Endometrial microvascular endothelial cells (primary cell): ENCODE results near the gene TMEM106A. TPM values are rescaled to one million over a fixed set of nuclear protein-coding genes. Genes with fewer than 3 reads are reported as not detected.
"Not testable (repeated sequence)": the region's sequence is repeated elsewhere in the genome, so short reads cannot be mapped to it uniquely, and the experiment has no call there.

Experiments
- in situ Hi-C: cut with HindIII; loops from 2 replicates; pipeline ENCODE4 v1.10.0; 2017; ENCODE audit warnings: low sequenced_read_pairs, low pct_unique_long_range_greater_than_20kb; ENCODE audit errors: inconsistent ontology term
- total RNA-seq: library from RNA; depleted of rRNA; stranded (reverse); fragments of >200 nt; gene quantifications from one replicate; pipeline ENCODE4 v1.2.3, GENCODE V29; 2015; ENCODE audit errors: inconsistent ontology term

Gene TMEM106A, protein sequence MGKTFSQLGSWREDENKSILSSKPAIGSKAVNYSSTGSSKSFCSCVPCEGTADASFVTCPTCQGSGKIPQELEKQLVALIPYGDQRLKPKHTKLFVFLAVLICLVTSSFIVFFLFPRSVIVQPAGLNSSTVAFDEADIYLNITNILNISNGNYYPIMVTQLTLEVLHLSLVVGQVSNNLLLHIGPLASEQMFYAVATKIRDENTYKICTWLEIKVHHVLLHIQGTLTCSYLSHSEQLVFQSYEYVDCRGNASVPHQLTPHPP
- total RNA-seq, result 6.1 TPM

DNA sequence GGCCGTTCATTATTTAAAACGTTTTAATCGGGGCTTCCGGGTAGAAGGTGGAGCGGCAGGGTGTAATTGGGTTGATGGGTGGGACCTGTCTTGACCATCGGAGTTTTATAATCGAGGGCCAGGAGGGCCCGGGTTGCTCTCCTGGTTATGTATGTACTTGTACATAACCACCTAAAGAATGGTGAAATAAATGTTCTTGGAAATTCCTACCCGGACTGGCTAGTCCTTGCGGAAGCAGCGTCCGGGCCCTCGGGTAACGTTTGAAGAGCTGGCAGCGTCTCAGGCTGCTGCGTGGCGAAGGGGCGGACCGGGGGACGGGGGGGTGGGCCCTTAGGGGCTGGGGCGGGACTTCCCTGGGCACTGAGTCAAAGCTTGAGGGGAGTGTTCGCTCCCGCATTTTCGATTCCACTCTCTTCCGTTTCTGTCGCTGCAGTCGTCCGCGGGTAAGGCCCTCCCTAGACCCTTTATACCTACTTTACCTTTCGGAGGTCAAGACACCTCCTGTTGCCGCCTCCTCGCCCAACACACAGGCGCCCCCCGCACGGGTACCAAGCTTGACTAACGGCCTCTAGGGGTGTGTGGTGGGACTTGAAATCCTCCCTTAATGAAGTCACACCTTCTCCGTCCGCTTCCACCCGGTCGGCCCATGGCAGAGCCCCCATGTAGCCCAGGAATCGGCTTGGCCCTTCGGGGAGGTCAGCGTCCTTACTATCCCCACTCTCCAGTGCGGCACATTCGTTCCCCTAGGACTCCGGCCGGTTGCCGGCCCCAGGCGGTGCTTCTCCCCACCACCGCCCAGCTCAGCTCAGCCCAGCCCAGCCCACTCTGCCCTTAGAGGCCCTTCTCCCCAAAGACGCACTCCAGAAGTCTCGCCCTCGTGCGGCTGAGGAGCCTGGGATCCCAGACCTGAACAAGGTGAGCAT lies at the start of gene TMEM106A:
TSS of gene TMEM106A (plus strand) at position 396 of the 923 bp plus-strand sequence. CDS start 1,167 bp downstream, outside the sequence.
- in situ Hi-C loops, result no loop called here

DNA sequence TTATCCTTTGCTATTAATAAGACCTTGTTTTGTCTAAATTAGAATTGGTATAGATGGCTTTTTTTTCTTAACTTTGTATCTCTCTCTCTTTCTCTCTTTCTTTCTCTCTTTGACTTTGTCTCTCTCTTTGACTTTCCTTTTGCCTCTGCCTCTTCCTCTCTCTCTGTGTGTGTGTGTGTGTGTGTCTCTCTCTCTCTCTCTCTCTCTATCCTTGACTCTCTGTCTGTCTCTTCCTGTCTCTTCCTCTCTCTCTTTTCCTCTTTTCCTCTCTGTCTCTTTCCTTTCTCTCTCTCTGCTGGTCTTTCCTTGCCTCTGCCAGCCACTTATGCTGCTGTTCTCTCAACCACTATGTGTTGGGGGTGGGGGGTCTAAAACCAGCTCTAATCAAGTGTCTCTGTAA lies 45.7 kb upstream of the TMEM106A start:
- in situ Hi-C loops, result not testable (repeated sequence)

DNA sequence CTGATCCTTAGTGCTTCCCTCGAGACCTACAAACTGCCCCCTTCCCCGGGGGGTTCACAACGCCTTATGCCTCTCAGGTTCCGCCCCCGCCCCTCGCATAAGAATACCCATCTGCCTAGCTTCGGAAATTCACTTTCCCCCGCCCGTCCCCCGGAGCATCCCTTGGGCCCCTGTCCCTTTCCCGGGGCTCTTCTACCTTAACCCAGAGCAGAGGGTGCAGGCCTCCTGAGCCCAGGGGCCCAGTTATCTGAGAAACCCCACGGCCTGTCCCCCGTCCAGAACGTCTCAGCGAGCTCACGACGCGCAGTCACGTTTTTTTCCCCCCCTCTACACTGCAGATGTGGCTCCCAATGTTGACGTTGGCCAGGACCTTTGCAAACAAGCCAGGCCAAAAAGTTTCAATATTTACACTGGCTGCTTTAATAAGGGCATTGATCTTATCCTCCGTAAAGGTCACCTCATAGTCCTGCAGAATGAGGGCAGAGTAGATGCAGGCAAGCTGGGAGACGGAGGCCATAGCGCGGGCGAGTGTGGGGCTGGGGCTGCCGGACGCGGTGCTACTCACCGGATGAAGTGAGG lies 42.0 kb upstream of the TMEM106A start:
- in situ Hi-C loops, result no loop called here

DNA sequence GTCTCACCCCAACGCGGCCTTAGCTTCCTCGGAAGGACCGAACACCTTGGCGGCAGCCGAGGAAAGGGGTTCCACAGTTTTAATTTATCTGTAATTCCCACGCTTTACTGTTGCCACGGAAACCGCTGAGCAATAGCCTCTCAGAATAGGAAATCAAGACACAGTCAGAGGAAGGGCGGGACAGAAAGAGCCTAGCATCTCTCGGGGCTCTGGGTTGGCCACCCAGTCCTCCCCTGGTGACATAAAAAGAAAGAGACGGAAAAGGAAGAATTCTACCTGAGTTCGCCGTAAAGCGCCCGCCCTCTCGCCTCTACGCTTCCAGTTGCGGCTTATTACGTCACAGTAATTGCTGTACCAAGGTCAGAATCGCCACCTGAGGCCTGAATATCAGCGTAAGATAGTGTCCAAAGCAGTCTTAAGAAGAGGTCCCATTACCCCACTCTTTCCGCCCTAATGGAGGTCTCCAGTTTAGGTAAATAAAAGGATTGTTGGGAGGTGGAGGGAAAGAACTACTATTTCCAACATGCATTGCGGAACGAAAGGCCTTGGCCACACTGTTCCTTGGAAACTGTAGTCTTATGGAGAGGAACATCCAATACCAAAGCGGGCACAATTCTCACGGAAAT lies 41.4 kb upstream of the TMEM106A start:
- in situ Hi-C loops, result no loop called here

DNA sequence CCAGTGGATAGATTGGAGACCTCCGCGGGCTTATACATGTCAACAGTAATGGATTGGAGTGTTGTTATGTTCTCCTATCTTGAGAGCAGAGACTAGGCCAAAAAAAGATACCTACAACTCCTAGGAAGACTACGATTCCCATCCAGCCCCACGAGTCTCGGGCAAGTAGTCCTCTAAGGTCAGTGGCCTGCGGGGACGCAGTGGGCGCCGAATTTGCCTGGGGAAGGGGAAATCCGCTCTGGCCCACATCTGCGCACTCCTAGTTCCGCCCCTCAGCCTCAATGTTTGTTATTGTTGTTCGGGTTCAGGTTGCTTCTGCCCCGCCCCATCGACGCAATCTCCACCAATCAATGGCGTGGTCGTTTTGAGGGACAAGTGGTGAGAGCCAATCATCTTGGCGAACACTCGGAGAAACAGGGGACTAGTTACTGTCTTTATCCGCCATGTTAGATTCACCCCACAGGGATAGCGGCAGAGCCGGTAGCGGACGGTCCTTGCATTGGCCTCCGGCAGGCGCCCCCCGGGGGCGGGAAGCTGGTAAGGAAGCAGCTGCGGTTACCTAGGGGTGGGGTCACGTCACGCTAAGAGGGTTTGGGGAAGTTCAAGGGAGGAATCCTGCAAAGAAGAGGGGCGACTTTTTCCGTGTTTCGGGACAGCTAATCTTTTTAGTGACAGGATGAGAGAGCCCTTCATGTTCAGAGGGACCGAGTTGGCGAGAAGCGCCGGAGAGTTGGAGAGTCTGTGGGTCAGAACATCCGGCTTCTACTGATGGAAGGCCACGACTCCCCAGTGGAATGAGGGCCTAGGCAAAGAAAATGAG lies 40.7 kb upstream of the TMEM106A start, which contains the start of gene NBR1:
TSS of gene NBR1 (plus strand) at position 449 of the 820 bp plus-strand sequence. CDS start 4,586 bp downstream, outside the sequence.
- in situ Hi-C loops, result no loop called here

DNA sequence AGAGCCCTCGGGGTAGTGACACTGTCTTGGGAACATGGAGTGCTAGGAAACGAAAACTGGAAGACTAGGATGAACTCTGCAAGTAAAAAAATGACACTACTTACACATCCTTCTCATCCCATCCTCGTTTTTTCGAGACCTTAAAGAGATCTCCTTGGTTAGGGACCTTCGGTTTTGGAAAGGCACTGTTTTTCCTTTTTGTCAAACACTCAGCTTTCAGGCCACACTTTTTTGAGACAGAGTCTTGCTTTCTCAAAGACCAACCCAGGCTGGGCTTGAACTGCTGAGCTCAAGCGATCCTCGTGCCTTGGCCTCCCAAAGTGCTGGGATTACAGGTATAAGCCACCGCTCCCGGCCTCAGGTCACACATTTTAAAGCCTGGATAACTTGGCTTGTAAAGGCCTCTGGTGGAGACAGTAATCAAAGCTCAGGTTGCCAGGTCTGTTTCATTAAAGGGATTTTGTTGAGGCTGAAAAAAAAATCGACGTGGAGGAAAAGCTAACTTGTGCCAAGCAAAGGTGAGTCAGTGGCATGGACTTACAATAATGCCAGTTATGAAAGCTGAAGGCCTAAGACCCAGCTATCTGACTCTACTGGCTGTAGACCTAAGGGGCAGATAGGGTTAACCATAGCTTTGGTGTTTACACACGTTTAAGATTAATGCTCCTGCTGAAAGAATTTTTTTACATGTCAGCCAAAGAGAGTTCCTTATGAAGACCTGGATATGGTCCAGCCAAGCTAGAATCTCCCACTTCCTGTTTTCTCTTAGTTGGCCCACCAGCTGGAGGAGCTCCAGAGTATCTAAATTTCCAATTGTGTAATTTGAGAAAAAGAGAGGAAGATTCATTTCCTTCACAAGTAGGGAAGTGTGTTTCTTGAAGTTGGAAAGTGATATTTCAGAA lies 39.8 kb upstream of the TMEM106A start:
- in situ Hi-C loops, result no loop called here

DNA sequence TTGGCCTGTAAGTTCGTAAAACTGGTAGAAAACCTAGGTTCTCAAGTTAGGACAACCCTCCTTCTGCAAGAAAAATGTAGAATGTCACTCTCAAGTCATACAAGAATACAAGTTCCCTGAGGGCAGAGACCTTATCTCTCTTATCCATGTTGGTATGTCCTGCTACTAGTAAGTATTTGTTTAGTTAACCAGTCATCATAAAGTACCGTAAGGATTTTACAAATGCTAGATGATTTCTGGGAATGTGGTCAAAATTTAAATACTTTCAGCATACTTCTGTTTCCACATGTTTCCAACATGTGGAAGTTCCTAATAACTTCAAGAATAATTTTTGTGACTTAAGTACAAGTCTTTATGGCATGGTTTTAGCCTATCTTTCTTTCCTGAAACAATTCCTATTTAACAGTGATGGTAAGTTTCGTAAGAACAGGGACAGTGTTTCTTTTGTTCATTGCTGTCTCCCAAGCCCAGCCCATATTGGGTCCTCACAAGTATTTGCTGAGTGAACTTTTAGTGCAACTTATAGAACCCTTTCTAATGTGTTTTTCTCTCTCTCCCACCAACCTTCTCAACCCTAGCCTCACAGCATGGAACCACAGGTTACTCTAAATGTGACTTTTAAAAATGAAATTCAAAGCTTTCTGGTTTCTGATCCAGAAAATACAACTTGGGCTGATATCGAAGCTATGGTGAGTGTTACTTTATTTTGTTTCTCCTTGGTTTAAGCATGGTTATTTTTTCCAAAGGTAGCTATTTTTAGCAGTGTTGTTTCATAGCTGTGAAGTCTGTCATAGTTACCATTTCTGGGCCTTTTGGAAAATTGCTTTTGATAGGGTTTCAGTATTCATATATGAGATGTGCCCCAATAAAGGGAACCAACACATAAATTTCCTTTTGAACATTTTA lies 36.2 kb upstream of the TMEM106A start:
- in situ Hi-C loops, result no loop called here

DNA sequence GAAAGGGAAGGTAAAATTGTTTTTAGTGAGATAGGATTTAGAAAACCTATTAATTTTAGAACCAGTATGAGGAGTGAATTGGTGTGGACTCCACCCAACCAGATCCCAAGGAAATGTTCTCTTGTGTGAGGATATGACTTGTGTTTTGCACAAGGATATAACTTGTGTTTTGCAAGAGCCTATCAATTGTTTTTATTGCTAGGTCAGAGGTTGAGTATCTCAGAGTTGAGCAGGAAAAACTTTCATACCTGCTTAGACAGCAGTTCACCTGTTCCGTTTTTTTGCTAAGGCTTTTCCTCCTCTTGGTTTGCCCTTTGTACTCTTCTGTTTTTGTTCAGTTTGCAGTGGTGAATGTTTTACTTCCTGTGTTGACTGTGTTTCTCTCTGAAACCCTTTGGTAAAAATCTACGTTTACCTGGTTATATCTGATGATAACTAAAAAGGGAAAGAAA lies 35.5 kb upstream of the TMEM106A start:
- in situ Hi-C loops, result no loop called here

DNA sequence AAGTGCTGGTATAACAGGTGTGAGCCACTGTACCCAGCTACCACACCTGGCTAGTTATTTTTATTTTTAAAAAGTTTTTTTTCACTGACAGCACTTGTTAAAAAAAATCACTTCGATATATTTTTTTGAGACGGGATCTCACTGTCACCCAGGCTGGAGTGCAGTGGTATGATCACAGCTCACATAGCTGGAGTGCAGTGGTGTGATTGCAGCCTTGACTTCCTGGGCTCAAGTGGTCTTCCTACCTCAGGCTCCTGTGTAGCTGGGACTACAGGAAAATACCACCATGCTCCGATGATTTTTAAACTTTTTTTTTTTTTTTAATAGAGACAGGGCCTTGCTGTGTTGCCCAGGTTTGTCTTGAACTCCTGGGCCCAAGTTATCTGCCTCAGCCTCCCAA lies 27.8 kb upstream of the TMEM106A start:
- in situ Hi-C loops, result no loop called here

DNA sequence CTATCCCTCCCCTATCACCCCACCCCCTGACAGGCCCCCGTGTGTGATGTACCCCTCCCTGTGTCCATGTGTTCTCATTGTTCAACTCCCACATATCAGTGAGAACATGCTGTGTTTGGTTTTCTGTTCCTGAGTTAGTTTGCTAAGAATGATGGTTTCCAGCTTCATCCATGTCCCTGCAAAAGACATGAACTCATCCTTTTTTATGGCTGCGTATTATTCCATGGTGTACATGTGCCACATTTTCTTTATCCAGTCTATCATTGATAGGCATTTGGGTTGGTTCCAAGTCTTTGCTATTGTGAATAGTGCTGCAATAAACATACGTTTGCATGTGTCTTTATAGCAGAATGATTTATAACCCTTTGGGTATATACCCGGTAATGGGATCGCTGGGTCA lies 25.0 kb upstream of the TMEM106A start:
- in situ Hi-C loops, result not testable (repeated sequence)

DNA sequence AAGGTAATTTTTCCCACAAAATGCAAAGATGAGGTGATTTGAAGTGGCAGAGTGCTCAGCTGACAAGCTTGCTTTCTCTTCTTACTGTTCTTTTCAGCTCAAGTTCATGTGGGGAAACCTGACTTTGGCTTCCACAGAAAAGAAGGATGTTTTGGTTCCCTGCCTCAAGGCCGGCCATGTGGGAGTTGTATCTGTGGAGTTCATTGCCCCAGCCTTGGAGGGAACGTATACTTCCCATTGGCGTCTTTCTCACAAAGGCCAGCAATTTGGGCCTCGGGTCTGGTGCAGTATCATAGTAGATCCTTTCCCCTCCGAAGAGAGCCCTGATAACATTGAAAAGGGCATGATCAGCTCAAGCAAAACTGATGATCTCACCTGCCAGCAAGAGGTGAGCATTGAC lies 18.4 kb upstream of the TMEM106A start:
- in situ Hi-C loops, result no loop called here

DNA sequence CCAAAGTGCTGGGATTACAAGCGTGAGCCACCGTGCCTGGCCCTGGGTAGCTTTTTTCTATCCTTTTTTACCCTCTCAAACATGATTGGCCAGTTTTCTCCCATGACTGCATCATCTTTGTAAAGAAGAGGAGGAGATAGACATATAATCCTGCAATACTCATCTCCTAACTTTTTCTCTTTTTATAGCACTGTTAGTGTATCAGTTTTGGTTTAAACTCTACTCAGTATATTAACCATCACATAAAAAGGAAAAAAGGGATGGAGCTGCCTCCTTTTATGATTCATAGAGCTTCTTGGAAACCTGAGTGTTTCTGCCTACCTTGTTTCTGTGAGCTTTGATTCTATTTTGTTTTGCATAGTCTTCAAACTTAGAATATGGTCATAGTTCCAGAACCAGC lies 12.0 kb upstream of the TMEM106A start:
- in situ Hi-C loops, result no loop called here

DNA sequence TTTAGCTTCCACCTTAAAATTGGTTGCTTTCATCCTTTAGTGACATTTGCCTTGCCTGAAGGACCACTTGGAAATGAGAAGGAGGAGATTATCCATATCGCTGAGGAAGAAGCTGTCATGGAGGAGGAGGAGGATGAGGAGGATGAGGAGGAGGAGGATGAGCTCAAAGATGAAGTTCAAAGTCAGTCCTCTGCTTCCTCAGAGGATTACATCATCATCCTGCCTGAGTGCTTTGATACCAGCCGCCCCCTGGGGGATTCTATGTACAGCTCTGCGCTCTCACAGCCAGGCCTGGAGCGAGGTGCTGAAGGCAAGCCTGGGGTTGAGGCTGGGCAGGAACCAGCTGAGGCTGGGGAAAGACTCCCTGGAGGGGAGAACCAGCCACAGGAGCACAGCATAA lies 11.5 kb upstream of the TMEM106A start:
- in situ Hi-C loops, result no loop called here

DNA sequence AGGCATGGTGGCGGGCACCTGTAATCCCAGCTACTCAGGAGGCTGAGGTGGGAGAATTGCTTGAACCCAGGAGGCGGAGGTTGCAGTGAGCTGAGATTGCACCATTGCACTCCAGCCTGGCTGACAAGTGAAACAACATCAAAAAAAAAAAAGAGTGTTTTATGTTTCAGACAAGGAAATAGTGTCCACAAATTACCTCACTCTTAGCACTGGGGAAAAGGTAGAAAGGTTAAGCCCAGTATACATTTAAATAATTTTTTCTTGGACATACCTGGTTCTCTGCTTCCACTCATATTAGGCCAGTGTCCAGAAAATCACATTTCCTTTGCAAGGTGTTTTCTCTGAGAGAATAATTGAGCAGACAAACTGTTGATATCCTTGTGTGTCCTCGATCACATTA lies 8.7 kb upstream of the TMEM106A start:
- in situ Hi-C loops, result not testable (repeated sequence)

DNA sequence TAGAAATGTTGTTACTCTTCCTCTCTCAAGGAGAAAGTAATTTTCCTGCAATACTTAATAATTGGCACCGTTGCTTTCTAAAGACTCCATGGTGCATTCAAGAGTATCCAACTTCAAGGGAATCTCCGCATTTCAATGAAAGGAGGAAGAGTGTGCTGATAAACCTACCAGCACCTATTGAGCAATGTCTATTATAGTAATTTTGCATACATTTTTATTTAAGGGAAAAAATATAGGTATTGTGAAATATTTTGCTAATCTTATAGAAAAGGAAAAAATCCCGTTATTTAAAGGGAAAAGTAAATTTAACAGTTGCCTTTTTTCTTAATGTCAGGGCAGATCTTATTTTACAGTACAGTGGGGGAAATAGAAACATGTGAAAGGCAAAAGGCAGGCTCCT lies 1.1 kb upstream of the TMEM106A start:
- in situ Hi-C loops, result no loop called here

DNA sequence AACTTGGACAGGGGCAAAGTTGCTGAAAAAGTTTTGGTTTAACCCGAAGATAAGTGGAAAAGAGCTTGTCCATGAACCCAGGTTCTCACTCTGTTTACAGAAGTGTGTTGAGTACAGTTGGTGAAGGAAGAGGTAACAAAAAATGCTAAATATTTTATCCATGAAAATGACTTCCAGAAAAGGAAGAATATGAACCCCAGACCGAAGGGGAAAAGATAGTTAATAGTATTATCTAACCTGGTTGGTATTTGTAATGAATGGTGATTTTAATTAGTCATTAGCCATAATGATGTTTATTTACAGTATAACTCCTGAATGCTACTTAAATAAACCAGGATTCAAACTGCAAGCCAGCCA lies 574 bp upstream of the TMEM106A start:
- in situ Hi-C loops, result no loop called here
